ENCODE measurements around the gene PRKAG2.

PRKAG2 gene

GRCh38 chr7:151738925-151739324 is 138.0 kb downstream of the PRKAG2 start:
- DNase-seq, result no peak

GRCh38 chr7:151736403-151736909 is 140.5 kb downstream of the PRKAG2 start:
- peak; percentile 80 for DNase-seq

GRCh38 chr7:151735851-151736402 is 141.0 kb downstream of the PRKAG2 start:
- DNase-seq, result no peak

GRCh38 chr7:151735186-151735850 is 141.6 kb downstream of the PRKAG2 start:
- DNase-seq, result no peak

GRCh38 chr7:151732834-151733592 is 143.9 kb downstream of the PRKAG2 start:
- no peak for DNase-seq

- no peak for DNase-seq
These were observed 144.6 kb downstream of the PRKAG2 start for GRCh38 chr7:151732292-151732691.

- no peak for DNase-seq
These were observed 145.9 kb downstream of the PRKAG2 start for GRCh38 chr7:151731022-151731441.

GRCh38 chr7:151730591-151730990 is 146.3 kb downstream of the PRKAG2 start:
- DNase-seq, result no peak

- no peak for DNase-seq
These were observed 147.4 kb downstream of the PRKAG2 start for GRCh38 chr7:151729521-151729921.

GRCh38 chr7:151728746-151729145 is 148.2 kb downstream of the PRKAG2 start:
- no peak for DNase-seq

- DNase-seq, result no peak
These were observed 148.6 kb downstream of the PRKAG2 start for GRCh38 chr7:151728286-151728660.

GRCh38 chr7:151727579-151728285 is 149.2 kb downstream of the PRKAG2 start:
- DNase-seq, result no peak

- DNase-seq, result no peak
These were observed 150.0 kb downstream of the PRKAG2 start for GRCh38 chr7:151726652-151727578.

GRCh38 chr7:151725844-151726651 is 150.9 kb downstream of the PRKAG2 start:
- no peak for DNase-seq

GRCh38 chr7:151724920-151725584 is 151.9 kb downstream of the PRKAG2 start:
- no peak for DNase-seq

- DNase-seq, result no peak
These were observed 152.5 kb downstream of the PRKAG2 start for GRCh38 chr7:151724250-151724915.

- DNase-seq, result no peak
These were observed 153.6 kb downstream of the PRKAG2 start for GRCh38 chr7:151723321-151723720.

- no peak for DNase-seq
These were observed 154.4 kb downstream of the PRKAG2 start for GRCh38 chr7:151722533-151722932.

GRCh38 chr7:151721694-151722093 is 155.2 kb downstream of the PRKAG2 start:
- DNase-seq, result no peak

- DNase-seq, result no peak
These were observed 155.7 kb downstream of the PRKAG2 start for GRCh38 chr7:151721236-151721635.
